GF-D8 (cell line): ENCODE data around the gene ATP1B2.
"Not testable (repeated sequence)": the region's sequence is repeated elsewhere in the genome, so short reads cannot be mapped to it uniquely, and the experiment has no call there.

Source experiments
- DNase-seq: peaks from one replicate; lab custom pipeline; 2025; lab: John Stamatoyannopoulos, UW

Gene ATP1B2

GRCh38 chr17:7636163-7636562 is 14.6 kb upstream of the ATP1B2 start:
- no peak for DNase-seq

- DNase-seq = no peak
Observed at GRCh38 chr17:7640783-7641182, 9.9 kb upstream of the ATP1B2 start.

GRCh38 chr17:7641635-7642034 is 9.1 kb upstream of the ATP1B2 start:
- DNase-seq = not testable (repeated sequence)

GRCh38 chr17:7644775-7645174 is 6.0 kb upstream of the ATP1B2 start:
- DNase-seq = peak; percentile 19

- no peak for DNase-seq
Observed at GRCh38 chr17:7646457-7646856, 4.3 kb upstream of the ATP1B2 start.

- DNase-seq = no peak
Observed at GRCh38 chr17:7647018-7647417, 3.7 kb upstream of the ATP1B2 start.

- DNase-seq = no peak
Observed at GRCh38 chr17:7651097-7651664, 455 bp downstream of the ATP1B2 start.

- no peak for DNase-seq
Observed at GRCh38 chr17:7651665-7652387, 1.1 kb downstream of the ATP1B2 start.

- no peak for DNase-seq
Observed at GRCh38 chr17:7652388-7653356, 1.9 kb downstream of the ATP1B2 start.

GRCh38 chr17:7654832-7655540 is 4.3 kb downstream of the ATP1B2 start:
- no peak for DNase-seq

GRCh38 chr17:7655541-7655840 is 4.8 kb downstream of the ATP1B2 start:
- no peak for DNase-seq

- no peak for DNase-seq
Observed at GRCh38 chr17:7656958-7657609, 6.4 kb downstream of the ATP1B2 start.

- no peak for DNase-seq
Observed at GRCh38 chr17:7667656-7668406, 17.1 kb downstream of the ATP1B2 start.

- DNase-seq = no peak
Observed at GRCh38 chr17:7668482-7668881, 17.8 kb downstream of the ATP1B2 start.

- no peak for DNase-seq
Observed at GRCh38 chr17:7673239-7673638, 22.5 kb downstream of the ATP1B2 start.

GRCh38 chr17:7674934-7675333 is 24.2 kb downstream of the ATP1B2 start:
- no peak for DNase-seq

GRCh38 chr17:7676533-7676932 is 25.8 kb downstream of the ATP1B2 start:
- DNase-seq = no peak

GRCh38 chr17:7677388-7678067 is 26.8 kb downstream of the ATP1B2 start:
- DNase-seq = no peak

- DNase-seq = no peak
Observed at GRCh38 chr17:7684851-7685532, 34.3 kb downstream of the ATP1B2 start.
